IMR-90 (cell line): ENCODE data around the gene SFXN3. TPM values are rescaled to one million over a fixed set of nuclear protein-coding genes. Genes with fewer than 3 reads are reported as not detected.

ENCODE experiments used
- ATAC-seq: fragments of 200-7000 bp; cut with Tn5 transposase; 2 replicates; pipeline ENCODE4 v1.9.1; 2020; ENCODE audit warnings: low read depth, mild to moderate bottlenecking, moderate library complexity
- BruUV-seq: library from RNA; stranded (reverse); fragments of 400-500 nt; replicated peaks from 2 replicates; lab custom pipeline; 2021; lab: Mats Ljungman, UMichigan
- CTCF ChIA-PET: fragments of 300-600 bp; formaldehyde crosslinking; extraction: SDS; loops from one replicate; lab custom pipeline; 2021; ENCODE audit warnings: antibody characterized with exemption; lab: Yijun Ruan, JAX
- POLR2A ChIA-PET: fragments of 300-600 bp; sonication (Branson Sonifier 250); formaldehyde crosslinking; loops from one replicate; lab custom pipeline; 2022; ENCODE audit warnings: antibody characterized with exemption; ENCODE audit not compliant: unreplicated experiment; lab: Charles Lee
- DNase-seq: peaks from one replicate; pipeline ENCODE4 v3.0.0; 2013
- H2AFZ ChIP-seq: replicated peaks from 2 replicates; pipeline ENCODE3; 2013; ENCODE audit warnings: low read length, mild to moderate bottlenecking; ENCODE audit not compliant: poor library complexity
- H2AK5ac ChIP-seq: 2 replicates; pipeline ENCODE4 v1.6.1; 2013; ENCODE audit warnings: low read depth, low read length, inconsistent platforms
- H2AK9ac ChIP-seq: replicated peaks from 2 replicates; pipeline ENCODE3; 2013; ENCODE audit warnings: mild to moderate bottlenecking, low read depth, low read length, moderate library complexity; ENCODE audit not compliant: poor library complexity
- H2BK120ac ChIP-seq: 2 replicates; pipeline ENCODE4 v1.6.1; 2013; ENCODE audit warnings: low read depth, low read length, inconsistent platforms
- H2BK15ac ChIP-seq: 3 replicates; pipeline ENCODE4 v1.6.1; 2013; ENCODE audit warnings: low read depth, low read length, inconsistent platforms
- H2BK20ac ChIP-seq: 2 replicates; pipeline ENCODE4 v1.6.1; 2013; ENCODE audit warnings: low read depth, mild to moderate bottlenecking, inconsistent platforms, low read length, moderate library complexity
- H2BK5ac ChIP-seq: 2 replicates; pipeline ENCODE4 v1.6.1; 2013; ENCODE audit warnings: mild to moderate bottlenecking, low read depth, low read length, inconsistent platforms; ENCODE audit not compliant: poor library complexity, severe bottlenecking
- H3K14ac ChIP-seq: replicated peaks from 2 replicates; pipeline ENCODE4 v1.6.1; 2013; ENCODE audit warnings: low read depth, low read length, inconsistent platforms
- H3K18ac ChIP-seq: 2 replicates; pipeline ENCODE4 v1.6.1; 2013; ENCODE audit warnings: low read depth, low read length, control low read depth
- H3K23ac ChIP-seq: 2 replicates; pipeline ENCODE4 v1.6.1; 2013; ENCODE audit warnings: low read depth, low read length, inconsistent platforms
- H3K27ac ChIP-seq: 2 replicates; pipeline ENCODE4 v1.5.1; 2013; ENCODE audit warnings: mild to moderate bottlenecking, control low read depth, low read length; ENCODE audit not compliant: insufficient read depth
- H3K27me3 ChIP-seq: 2 replicates; pipeline ENCODE4 v1.6.1; 2013; ENCODE audit warnings: low read length; ENCODE audit not compliant: control insufficient read depth, insufficient read depth
- H3K36me3 ChIP-seq: 2 replicates; pipeline ENCODE4 v1.6.1; 2013; ENCODE audit warnings: low read length, mixed read lengths; ENCODE audit not compliant: control insufficient read depth, insufficient read depth
- H3K4ac ChIP-seq: 2 replicates; pipeline ENCODE4 v1.6.1; 2013; ENCODE audit warnings: low read depth, low read length, inconsistent platforms
- H3K4me1 ChIP-seq: 2 replicates; pipeline ENCODE4 v1.6.1; 2013; ENCODE audit warnings: low read length, mixed read lengths; ENCODE audit not compliant: control insufficient read depth, insufficient read depth
- H3K4me2 ChIP-seq: 2 replicates; pipeline ENCODE4 v1.6.1; 2013; ENCODE audit warnings: low read depth, mild to moderate bottlenecking, control low read depth, low read length, moderate library complexity
- H3K4me3 ChIP-seq: 2 replicates; pipeline ENCODE4 v1.5.1; 2013; ENCODE audit warnings: low read depth, mild to moderate bottlenecking, control low read depth, low read length, moderate library complexity; ENCODE audit not compliant: insufficient read depth
- H3K56ac ChIP-seq: 2 replicates; pipeline ENCODE4 v1.6.1; 2013; ENCODE audit warnings: low read length, inconsistent platforms; ENCODE audit not compliant: insufficient read depth; ENCODE audit errors: extremely low read depth
- H3K79me1 ChIP-seq, 2 experiments: 2 replicates each; pipeline ENCODE4 v1.6.1; 2013; ENCODE audit warnings: low read length in 2 of 2, inconsistent platforms in 1 of 2, low read depth in 1 of 2
- H3K9ac ChIP-seq: 2 replicates; pipeline ENCODE4 v1.6.1; 2013; ENCODE audit warnings: low read depth, low read length, control low read depth
- H3K9me1 ChIP-seq: 2 replicates; pipeline ENCODE4 v1.6.1; 2013; ENCODE audit warnings: low read length, inconsistent platforms; ENCODE audit not compliant: insufficient read depth
- H3K9me3 ChIP-seq: 2 replicates; pipeline ENCODE4 v1.6.1; 2013; ENCODE audit warnings: low read length; ENCODE audit not compliant: control insufficient read depth, insufficient read depth
- H4K20me1 ChIP-seq: 2 replicates; pipeline ENCODE4 v1.6.1; 2013; ENCODE audit warnings: low read length, inconsistent platforms; ENCODE audit not compliant: insufficient read depth
- H4K5ac ChIP-seq: 2 replicates; pipeline ENCODE4 v1.6.1; 2013; ENCODE audit warnings: mild to moderate bottlenecking, low read depth, low read length, control low read depth
- H4K8ac ChIP-seq, 2 experiments: 2 replicates each; pipeline ENCODE4 v1.6.1; 2013; ENCODE audit warnings: low read depth in 2 of 2, low read length in 2 of 2, control low read depth in 1 of 2, inconsistent platforms in 1 of 2
- H4K91ac ChIP-seq: 2 replicates; pipeline ENCODE4 v1.6.1; 2013; ENCODE audit warnings: low read depth, low read length, inconsistent platforms; ENCODE audit not compliant: insufficient read depth
- BHLHE40 ChIP-seq: fragments of 150-350 bp; IDR thresholded peaks from 2 replicates; pipeline ENCODE4 v1.6.1; 2016; ENCODE audit warnings: mild to moderate bottlenecking, low read depth, low read length
- FOS ChIP-seq: fragments of 150-350 bp; IDR thresholded peaks from 2 replicates; pipeline ENCODE4 v1.6.1; 2016; ENCODE audit warnings: low read depth, low read length
- MAZ ChIP-seq: IDR thresholded peaks from 2 replicates; pipeline ENCODE4 v1.6.1; 2012; ENCODE audit warnings: low read depth, mild to moderate bottlenecking, low read length, improper control_type of control experiment, moderate library complexity, borderline replicate concordance
- WGBS, 2 experiments: methylation state at CpG; one replicate each; pipeline versions ENCODE4 v1.1.5 to v1.1.7; 2013; ENCODE audit warnings: missing lambda C conversion rate in 2 of 2; ENCODE audit not compliant: insufficient read length in 1 of 2; ENCODE audit errors: extremely low coverage in 2 of 2; 5-methylcytosine and 5-hydroxymethylcytosine counted together
- dilution Hi-C: fragments of 300-500 bp; cut with HindIII; formaldehyde crosslinking; loops from one replicate; pipeline ENCODE4 v1.14.3; 2018; ENCODE audit warnings: low sequenced_read_pairs; ENCODE audit not compliant: unreplicated experiment
- in situ Hi-C: fragments of 300-500 bp; cut with MboI; formaldehyde crosslinking; loops from 3 replicates; pipeline ENCODE4 v1.14.3; 2019; ENCODE audit warnings: low sequenced_read_pairs, inconsistent platforms, mixed read lengths
- intact Hi-C: fragments of 100-400 bp; cut with micrococcal nuclease; formaldehyde crosslinking; loops from 2 replicates; pipeline ENCODE4 v1.10.0; 2022
- polyA plus RNA-seq, 3 experiments: library from polyadenylated mRNA; depleted of rRNA; stranded (reverse); fragments of >200 nt; gene quantifications; 2 replicates each; pipeline ENCODE4 v1.2.3, GENCODE V29; 2012; ENCODE audit warnings: low replicate concordance in 1 of 3
- total RNA-seq: library from RNA; depleted of rRNA; stranded (reverse); fragments of >200 nt; gene quantifications from 2 replicates; pipeline ENCODE4 v1.2.3, GENCODE V29; 2012

The SFXN3 gene
- total and polyA plus RNA-seq, 2 of the 4 experiments (the other 2 are of a cell fraction), result 64.7 to 77.2 TPM

GRCh38 chr10:101007099-101007711 lies 23.8 kb upstream of the SFXN3 start:
- no peak for TF ChIP-seq FOS
- peak; percentile 41 for TF ChIP-seq MAZ
- no peak for TF ChIP-seq BHLHE40
- Histone ChIP-seq H3K36me3 (peaks cover 47% of the 10 kb centered on the region), H3K18ac (peak overlapping the region; percentile 5; the same call in 1 of the 2 replicates), H2BK120ac (peak overlapping the region; percentile 70), H3K4me1 (peaks cover 28% of the 10 kb centered on the region), H3K9ac (0 out of 2 replicates have a peak overlapping the region, but pooled peaks have one; percentile 7), H3K9me1 (peaks cover 16% of the 10 kb centered on the region), H2AK9ac (peak overlapping the region; percentile 39), H2AK5ac (peak overlapping the region; percentile 29; the same call in 1 of the 2 replicates), H3K79me1 (peaks cover 21 to 64% of the 10 kb centered on the region in 2 experiments; a peak in 3 of 4 replicates), H4K8ac (peak overlapping the region in 1 of 2 experiments; percentile 63; a peak in 1 of 4 replicates), H3K4ac (peak overlapping the region; percentile 63), H3K9me3 (no peaks in the 10 kb centered on the region), H3K23ac (peak overlapping the region; percentile 65; the same call in 1 of the 2 replicates), H3K4me3 (no peak overlapping the region), H3K56ac (no peak overlapping the region), H2BK15ac (no peak overlapping the region), H2BK20ac (peak overlapping the region; percentile 51; the same call in 1 of the 2 replicates), H4K20me1 (peaks cover 53% of the 10 kb centered on the region), H4K5ac (no peak overlapping the region; the same call in 1 of the 2 replicates), H4K91ac (peak overlapping the region; percentile 56), H2BK5ac (peak overlapping the region; percentile 67), H2AFZ (no peak overlapping the region), H3K27ac (peak overlapping the region; percentile 81), H3K27me3 (no peaks in the 10 kb centered on the region), H3K4me2 (0 out of 2 replicates have a peak overlapping the region, but pooled peaks have one; percentile 1), H3K14ac (peak overlapping the region; percentile 30; the same call in 1 of the 2 replicates)
- CTCF ChIA-PET, result interaction anchor here (0.8 to 1.5 kb wide), 4 partner anchors 9 to 24 kb away, joined by 3 to 5 read pairs (median 4); partner anchors contain the start of genes PDZD7 and SFXN3
- dilution Hi-C loops, result no loop called here
- ATAC-seq (peak; percentile 71), DNase-seq (peak; percentile 66)
- TSS peak; percentile 71 for BruUV-seq
- intact Hi-C loops, result no loop called here
- 53% methylated on average over 2 of the region's 11 CpGs; no CpG with 5 or more reads in 1 of the 2 experiments for WGBS, 2 experiments
- in situ Hi-C loops, result no loop called here
- POLR2A ChIA-PET, result interaction anchor here (1.0 kb wide), 1 partner anchor 8 kb away, joined by 5 read pairs; the partner anchor contains the start of gene LZTS2
